COLO668 (cell line): ENCODE data around the gene GULP1.
"Not testable (repeated sequence)": the region's sequence is repeated elsewhere in the genome, so short reads cannot be mapped to it uniquely, and the experiment has no call there.

ENCODE experiments used
- DNase-seq: peaks from one replicate; lab custom pipeline; 2025; ENCODE audit not compliant: unreplicated experiment; lab: John Stamatoyannopoulos, UW

The GULP1 gene

DNA sequence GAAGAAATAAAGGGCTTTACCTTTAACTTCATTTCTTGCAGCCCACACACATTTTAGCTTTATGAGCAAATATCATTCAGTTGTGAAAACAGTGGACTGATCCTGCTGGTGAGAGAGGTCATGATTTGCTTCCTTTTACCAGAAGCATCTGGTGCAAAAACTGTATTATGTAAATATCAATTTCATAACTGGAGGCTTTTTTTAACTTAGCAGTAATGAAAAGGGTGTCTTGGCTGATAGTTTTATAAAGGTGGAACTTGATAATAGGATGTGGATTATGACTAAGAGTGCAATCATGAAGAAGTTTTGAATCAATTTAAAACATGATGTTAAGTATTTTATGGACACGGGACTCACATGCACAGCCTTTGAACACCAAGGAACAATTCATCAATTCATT, 304.4 kb downstream of the GULP1 start:
- DNase-seq, result no peak

DNA sequence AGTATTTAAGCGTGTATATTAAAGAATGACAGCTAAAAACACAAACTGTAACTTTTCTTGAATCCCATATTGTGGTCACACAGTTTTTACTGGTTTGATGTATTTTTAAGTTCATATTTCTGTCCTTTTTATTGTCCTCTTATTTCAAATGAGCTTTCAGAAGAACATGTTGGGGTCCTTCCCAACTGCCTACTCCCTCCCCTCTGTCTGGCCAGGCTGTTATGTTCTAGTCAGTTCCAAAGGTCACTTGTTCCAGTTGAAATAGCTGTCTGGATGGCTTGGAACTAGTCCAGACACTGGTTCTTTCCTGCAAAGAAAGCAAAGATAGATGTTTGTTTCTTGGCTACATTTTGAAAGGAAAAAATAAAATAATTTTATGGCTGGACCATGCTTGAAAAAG, 306.9 kb downstream of the GULP1 start:
- no peak for DNase-seq

- DNase-seq, result no peak
Observed at GRCh38 chr2:188599140-188599539, 307.5 kb downstream of the GULP1 start.

GRCh38 chr2:188600536-188601210, 309.0 kb downstream of the GULP1 start:
- no peak for DNase-seq

- DNase-seq, result no peak
Observed at GRCh38 chr2:188601391-188601790, 309.7 kb downstream of the GULP1 start.

GRCh38 chr2:188601927-188602326, 310.3 kb downstream of the GULP1 start:
- no peak for DNase-seq

DNA sequence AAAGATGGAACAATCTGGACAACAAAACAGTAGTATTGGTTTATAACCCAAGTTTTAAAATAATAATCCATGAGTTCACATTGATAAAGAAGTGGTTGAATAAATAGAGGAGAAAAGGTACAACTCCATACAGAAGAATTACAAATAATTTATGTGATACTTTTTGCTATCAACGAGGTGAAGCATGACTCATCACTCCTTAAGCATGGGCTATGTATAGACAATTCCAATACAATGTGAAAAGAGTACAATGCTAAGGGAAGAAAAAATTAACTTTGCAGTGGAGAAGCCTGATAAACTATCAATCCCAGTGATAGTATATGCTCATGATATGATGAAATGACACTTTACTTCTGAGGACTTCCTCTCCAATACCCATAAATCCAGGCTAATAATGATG, 312.9 kb downstream of the GULP1 start:
- no peak for DNase-seq

GRCh38 chr2:188605609-188606584, 314.2 kb downstream of the GULP1 start:
- not testable (repeated sequence) for DNase-seq

DNA sequence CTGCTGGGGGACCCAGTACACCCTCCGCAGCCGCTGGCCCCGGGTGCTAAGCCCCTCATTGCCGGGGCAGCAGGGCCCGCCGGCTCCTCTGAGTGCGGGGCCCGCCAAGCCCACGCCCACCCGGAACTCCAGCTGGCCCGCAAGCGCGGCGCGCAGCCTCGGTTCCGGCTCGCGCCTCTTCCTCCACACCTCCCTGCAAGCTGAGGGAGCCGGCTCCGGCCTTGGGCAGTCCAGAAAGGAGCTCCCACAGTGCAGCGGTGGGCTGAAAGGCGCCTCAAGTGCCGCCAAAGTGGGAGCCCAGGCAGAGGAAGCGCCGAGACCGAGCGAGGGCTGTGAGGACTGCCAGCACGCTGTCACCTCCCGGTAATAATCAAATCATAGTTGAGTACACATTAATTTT, 314.9 kb downstream of the GULP1 start:
- DNase-seq, result not testable (repeated sequence)

GRCh38 chr2:188607501-188607900, 315.8 kb downstream of the GULP1 start:
- DNase-seq, result no peak

DNA sequence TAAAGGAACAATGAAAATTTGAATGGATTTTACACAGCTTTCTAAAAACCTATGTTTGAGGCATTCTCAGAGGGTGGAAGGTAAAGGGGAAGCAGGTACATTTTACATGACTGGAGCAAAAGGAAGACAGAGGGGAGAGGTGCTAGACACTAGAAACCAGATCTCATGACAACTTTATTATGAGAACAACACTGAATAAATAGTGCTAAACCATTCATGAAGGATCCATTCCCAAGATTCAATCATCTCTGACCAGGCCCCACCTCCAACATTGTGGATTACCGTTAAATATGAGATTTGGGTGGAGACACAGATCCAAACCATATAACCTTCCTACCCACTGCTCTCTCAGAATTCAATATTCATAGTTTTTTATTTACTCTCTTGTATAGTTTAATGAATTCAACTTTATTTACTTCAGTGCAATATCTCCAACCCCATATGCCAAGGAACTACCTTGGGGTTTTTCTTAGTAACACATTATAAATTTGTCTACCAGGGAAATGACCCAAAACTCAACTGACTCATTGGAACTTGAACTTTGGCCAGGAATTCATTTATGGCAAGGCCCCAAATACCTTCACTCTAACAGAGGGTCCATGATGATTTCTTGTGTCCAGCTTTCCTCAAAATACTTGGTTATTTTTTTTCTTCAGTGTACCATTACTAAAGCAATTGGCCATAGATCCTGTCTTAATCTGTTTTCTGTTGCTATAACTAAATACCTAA, 317.8 kb downstream of the GULP1 start:
- DNase-seq, result no peak

DNA sequence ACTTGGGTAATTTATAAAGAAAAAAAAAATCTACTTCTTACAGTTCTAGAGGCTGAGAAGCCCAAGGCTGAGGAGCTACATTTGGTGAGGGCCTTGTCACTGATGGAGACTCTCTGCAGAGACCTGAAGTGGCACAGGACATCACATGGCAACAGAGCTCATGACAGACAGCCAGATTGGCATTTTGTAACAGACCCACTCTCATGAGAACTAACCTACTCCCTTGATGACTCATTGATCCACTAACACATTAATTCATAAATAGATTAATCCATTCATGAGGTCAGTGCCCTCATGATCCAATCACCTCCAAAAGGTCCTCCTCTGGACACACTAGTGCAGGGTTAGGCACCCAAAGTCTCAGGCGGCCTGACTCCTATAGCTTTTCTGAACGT, 318.4 kb downstream of the GULP1 start:
- no peak for DNase-seq

DNA sequence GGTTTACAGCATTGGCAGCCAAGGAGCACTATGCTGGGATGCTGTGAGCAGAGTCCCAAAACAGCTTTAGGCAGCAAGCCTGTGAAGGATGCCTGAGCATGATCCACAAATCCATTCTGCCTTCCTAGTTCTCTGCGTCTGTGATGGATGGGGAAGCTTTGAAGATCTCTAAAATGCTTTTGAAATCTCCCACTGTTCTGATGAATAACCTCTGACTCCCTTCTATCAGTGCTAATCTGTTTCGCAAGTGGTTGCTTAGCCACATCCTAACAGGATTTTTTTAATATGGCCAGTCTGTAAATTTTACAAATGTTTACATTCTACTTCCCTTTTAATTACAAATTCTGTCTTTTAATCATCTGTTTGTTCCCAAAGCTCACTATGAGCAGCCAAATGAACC, 319.2 kb downstream of the GULP1 start:
- DNase-seq, result no peak

- DNase-seq, result no peak
Observed at GRCh38 chr2:188619146-188619545, 327.5 kb downstream of the GULP1 start.

GRCh38 chr2:188620916-188621315, 329.2 kb downstream of the GULP1 start:
- DNase-seq, result no peak

GRCh38 chr2:188622601-188623260, 331.1 kb downstream of the GULP1 start:
- DNase-seq, result no peak

DNA sequence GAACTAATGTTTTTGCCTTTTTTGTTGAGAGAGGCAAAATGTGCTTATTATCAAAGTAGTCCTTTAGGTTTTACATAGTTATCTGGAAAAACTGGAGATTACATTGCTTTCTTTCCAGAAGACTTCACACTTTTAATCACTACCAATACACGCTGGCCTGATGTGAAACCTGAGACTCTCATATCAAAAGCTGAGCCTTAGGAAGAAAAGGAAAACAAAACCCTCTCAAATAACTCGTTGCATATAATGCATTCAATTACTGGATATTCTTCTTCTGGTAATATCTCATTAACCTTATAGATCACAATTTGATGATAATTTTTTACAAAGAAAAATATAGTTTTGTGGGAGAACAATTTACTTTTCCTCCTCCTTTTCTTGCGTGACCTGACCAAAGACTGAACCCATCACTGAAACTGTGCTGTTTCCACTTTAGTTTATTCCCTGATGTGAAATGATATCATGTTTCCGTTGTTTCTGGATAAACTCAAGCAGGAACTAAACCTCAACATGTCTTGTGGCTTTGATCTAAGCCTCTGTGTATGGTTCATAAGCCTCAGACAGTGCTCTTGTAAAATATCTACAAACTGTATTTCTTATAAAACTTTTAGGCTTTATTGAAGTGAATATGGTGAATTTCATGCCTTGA, 332.4 kb downstream of the GULP1 start:
- DNase-seq, result no peak

DNA sequence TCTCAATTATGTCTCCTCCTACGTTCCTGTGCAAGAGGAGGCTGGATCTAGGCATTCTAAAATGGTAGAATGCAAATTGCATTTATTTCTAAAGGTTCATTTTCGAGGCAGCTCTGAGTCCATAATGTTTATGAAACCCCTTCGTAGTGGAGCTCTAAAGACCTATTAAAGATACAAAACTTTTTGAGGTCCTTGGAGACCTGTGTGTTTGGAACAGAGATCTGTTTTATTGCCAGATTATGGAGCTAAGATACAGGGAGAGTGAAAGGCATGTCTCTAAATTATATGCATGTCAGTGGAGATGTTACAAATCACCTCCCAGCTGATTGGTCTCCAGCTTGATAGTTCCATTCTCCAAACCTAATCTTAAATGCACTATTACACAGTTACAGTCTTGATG, 335.8 kb downstream of the GULP1 start:
- no peak for DNase-seq

DNA sequence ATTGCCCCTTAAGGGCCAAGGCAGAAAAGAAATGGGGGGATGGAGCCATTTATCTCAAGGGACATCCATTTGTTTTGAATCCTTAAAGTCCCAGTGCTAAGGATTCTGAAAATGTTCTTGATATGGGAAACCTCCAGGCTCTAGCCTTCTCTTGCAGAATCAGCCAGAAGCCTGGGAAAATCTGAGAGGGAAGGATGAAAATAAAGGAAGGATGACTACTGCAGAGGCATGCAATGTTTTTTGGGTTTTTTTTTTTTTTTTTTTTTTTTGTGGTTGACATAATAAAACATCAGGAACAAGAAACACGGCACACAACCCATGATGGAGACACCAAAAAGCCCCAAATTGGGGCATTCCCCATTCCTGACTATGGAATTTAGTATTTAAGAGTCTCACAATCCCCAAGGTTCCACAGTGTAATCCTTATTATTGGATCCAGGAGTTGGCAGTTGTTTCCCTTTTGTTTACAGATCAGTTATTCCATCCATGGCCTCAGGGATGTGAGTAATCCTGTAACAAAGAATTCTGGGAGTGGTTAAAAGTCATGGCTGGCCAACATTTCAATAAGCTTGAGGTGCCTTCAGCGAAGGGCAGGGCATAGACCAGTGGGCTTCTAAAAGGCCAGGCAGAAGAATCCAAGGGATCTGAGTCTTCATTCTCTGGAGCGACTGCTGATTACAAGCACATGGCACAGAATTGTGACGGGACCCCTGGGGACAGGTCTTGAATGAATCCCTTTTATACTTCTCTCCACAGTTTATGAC, 337.5 kb downstream of the GULP1 start:
- DNase-seq, result no peak
